ENCODE data around the gene ADPRHL1. TPM values are rescaled to one million over a fixed set of nuclear protein-coding genes. Genes with fewer than 3 reads are reported as not detected.

Gene ADPRHL1
- total and polyA plus RNA-seq, 5 donors from 2014 or later, result 0.24 to 0.64 (median 0.56) TPM; not detected in 1

DNA sequence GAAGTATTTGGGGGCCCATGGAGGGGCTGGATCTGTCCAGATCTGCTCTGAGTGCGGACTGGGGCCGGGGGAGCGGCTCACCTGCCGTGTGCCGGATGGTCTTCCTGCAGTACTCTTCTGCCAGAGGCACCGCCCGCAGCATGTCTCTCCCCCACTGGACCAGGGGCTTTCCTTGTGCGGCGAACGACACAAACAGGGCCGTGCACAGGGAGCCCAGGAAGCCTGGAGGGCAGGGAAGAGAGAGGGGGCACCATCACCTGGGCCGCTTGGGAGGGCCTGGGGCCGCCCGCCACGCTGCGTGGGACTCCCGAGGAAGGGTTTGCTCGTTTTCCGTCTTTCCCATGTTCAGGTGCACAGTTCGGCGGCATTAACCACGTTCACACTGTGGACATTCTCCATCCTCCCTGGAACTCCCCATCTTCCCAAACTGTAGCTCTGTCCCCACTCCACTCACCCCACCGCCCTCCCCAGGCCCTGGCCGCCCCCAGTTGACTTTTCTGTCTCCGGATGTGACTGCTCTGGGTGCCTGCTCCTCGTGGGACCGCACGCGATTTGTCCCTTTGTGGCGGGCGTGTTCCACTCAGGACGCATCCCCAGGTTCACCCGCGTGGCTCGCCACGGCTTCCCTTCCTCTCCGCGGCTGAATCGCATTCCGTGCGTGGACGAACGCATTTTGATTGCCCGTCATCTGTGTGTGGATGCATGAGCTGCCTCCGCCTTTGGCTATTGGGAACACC is 24.2 kb downstream of the ADPRHL1 start:
- no peaks in the 10 kb centered on the region for H3K9me3 ChIP-seq (ENCODE audit: control insufficient read depth in 2 of 2, low read length in 2 of 2)
- Mint-ChIP-seq H3K9me3 (no peaks in the 10 kb centered on the region), H3K4me3 (no peak overlapping the region), H3K4me1 (no peaks in the 10 kb centered on the region), H3K36me3 (no peaks in the 10 kb centered on the region), H3K27ac (no peak overlapping the region), H3K27me3 (no peaks in the 10 kb centered on the region)
- no peak for DNase-seq
- H3K4me3 ChIP-seq (ENCODE audit: low read depth, low read length), result no peak overlapping the region
- no peak overlapping the region for H3K27ac ChIP-seq (ENCODE audit: insufficient read depth, low read length, poor library complexity, severe bottlenecking)
- no peak for ATAC-seq (ENCODE audit: low read depth in 2 of 2)
- no peaks in the 10 kb centered on the region for H3K27me3 ChIP-seq (ENCODE audit: control insufficient read depth, insufficient read depth, low read length)
- no peaks in the 10 kb centered on the region for H3K4me1 ChIP-seq (ENCODE audit: control insufficient read depth, insufficient read depth, low read length, poor library complexity, severe bottlenecking)
- no peaks in the 10 kb centered on the region for H3K36me3 ChIP-seq (ENCODE audit: control insufficient read depth, insufficient read depth, low read length)

DNA sequence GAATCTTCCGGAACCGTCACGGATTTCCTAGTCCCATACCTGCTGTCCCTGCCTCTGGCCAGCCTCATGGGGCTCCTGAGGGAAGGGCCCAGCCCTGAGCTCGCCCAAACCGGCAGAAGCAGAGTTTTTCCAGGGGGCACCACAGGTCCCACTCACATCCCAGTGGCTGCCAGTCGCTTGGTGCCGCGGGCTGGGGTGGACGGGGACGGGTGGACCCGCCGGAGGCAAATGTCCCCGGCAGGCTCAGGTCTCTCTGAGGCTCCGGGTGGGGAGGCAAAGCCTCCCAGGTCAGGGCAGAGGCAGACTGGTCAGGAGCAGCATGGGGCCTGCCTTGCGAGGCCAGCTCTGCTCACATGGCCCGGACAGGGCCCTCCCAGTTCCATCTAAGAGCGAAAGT is 24.8 kb downstream of the ADPRHL1 start:
- Histone ChIP-seq H3K9me3 (ENCODE audit: control insufficient read depth in 2 of 2, low read length in 2 of 2) (no peaks in the 10 kb centered on the region), H3K4me1 (ENCODE audit: control insufficient read depth, insufficient read depth, low read length, poor library complexity, severe bottlenecking) (no peaks in the 10 kb centered on the region), H3K27me3 (ENCODE audit: control insufficient read depth, insufficient read depth, low read length) (no peaks in the 10 kb centered on the region), H3K27ac (ENCODE audit: insufficient read depth, low read length, poor library complexity, severe bottlenecking) (no peak overlapping the region), H3K4me3 (ENCODE audit: low read depth, low read length) (no peak overlapping the region), H3K36me3 (ENCODE audit: control insufficient read depth, insufficient read depth, low read length) (no peaks in the 10 kb centered on the region)
- DNase-seq (no peak), ATAC-seq (ENCODE audit: low read depth in 2 of 2) (no peak)
- no peaks in the 10 kb centered on the region for H3K27me3 Mint-ChIP-seq
- H3K36me3 Mint-ChIP-seq, result no peaks in the 10 kb centered on the region
- no peaks in the 10 kb centered on the region for H3K9me3 Mint-ChIP-seq
- no peaks in the 10 kb centered on the region for H3K4me1 Mint-ChIP-seq
- no peak overlapping the region for H3K4me3 Mint-ChIP-seq
- peak overlapping the region in 1 of 3 donors; percentile 20 for H3K27ac Mint-ChIP-seq

DNA sequence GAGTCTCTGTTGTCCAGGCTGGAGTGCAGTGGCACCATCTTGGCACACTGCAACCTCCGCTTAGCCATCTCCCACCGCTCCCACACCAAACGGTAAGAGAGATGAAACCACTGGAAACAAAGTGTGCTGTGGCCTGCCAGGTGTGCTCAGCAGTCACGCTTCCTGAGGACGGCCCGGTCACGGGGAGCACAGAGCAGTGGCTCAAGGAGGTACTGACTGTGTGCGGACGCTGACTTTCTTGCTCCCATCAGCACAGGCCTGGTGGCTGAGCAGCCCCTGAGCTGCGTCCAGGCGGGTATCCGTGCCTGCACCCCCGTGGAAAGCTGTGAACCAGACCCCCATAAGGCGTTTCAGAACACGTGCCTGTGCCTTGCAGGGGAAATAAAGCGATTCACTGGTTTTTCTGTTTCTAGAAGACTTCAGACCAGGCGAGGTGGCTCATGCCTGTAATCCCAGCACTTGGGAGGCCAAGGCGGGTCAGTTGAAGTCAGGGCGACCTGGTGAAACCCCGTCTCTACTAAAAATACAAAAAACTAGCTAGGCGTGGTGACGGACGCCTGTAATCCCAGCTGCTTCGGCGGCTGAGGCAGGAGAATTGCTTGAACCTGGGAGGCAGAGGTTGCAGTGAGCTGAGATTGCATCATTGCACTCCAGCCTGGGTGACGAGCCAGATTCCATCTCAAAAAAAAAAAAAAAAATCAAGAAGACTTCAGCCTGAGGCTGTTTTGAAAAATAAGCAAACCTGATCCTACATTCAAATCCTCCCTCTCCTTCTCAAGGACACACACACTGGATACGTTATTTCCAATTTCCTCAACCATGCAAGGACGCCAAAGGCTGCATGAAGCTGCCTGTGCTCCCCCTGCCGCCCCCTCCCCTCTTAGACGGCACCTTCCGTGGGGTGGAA is 25.5 kb downstream of the ADPRHL1 start:
- Histone ChIP-seq H3K9me3 (ENCODE audit: control insufficient read depth in 2 of 2, low read length in 2 of 2) (no peaks in the 10 kb centered on the region), H3K4me1 (ENCODE audit: control insufficient read depth, insufficient read depth, low read length, poor library complexity, severe bottlenecking) (no peaks in the 10 kb centered on the region), H3K36me3 (ENCODE audit: control insufficient read depth, insufficient read depth, low read length) (no peaks in the 10 kb centered on the region), H3K27me3 (ENCODE audit: control insufficient read depth, insufficient read depth, low read length) (no peaks in the 10 kb centered on the region), H3K4me3 (ENCODE audit: low read depth, low read length) (no peak overlapping the region), H3K27ac (ENCODE audit: insufficient read depth, low read length, poor library complexity, severe bottlenecking) (no peak overlapping the region)
- peak overlapping the region in 1 of 3 donors; percentile 20 for H3K27ac Mint-ChIP-seq
- no peak overlapping the region for H3K4me3 Mint-ChIP-seq
- no peak for DNase-seq
- no peaks in the 10 kb centered on the region for H3K4me1 Mint-ChIP-seq
- H3K9me3 Mint-ChIP-seq, result no peaks in the 10 kb centered on the region
- no peak for ATAC-seq (ENCODE audit: low read depth in 2 of 2)
- no peaks in the 10 kb centered on the region for H3K27me3 Mint-ChIP-seq
- H3K36me3 Mint-ChIP-seq, result no peaks in the 10 kb centered on the region

DNA sequence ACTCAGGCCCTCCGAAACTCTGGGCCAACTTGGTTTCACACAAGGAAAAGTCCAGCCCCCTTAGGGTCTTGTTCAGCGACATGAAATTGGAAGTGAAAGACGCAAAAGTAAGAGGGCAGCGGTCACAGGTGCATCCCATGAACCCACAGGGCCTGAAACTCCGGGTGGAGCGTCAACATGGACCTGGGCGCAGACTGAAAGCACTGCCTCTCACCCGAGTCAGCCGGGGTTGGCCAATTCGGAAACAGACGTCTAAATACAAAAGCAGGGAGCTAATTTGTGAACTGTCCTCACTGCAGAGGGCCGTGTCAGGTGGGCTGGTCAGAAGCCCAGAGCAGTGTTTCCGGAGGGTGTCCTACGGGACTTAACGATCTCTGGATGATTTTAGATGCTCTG is 26.7 kb downstream of the ADPRHL1 start:
- Histone ChIP-seq H3K36me3 (ENCODE audit: control insufficient read depth, insufficient read depth, low read length) (no peaks in the 10 kb centered on the region), H3K4me3 (ENCODE audit: low read depth, low read length) (no peak overlapping the region), H3K9me3 (ENCODE audit: control insufficient read depth in 2 of 2, low read length in 2 of 2) (no peaks in the 10 kb centered on the region), H3K27ac (ENCODE audit: insufficient read depth, low read length, poor library complexity, severe bottlenecking) (no peak overlapping the region), H3K4me1 (ENCODE audit: control insufficient read depth, insufficient read depth, low read length, poor library complexity, severe bottlenecking) (no peaks in the 10 kb centered on the region), H3K27me3 (ENCODE audit: control insufficient read depth, insufficient read depth, low read length) (no peaks in the 10 kb centered on the region)
- DNase-seq (no peak), ATAC-seq (ENCODE audit: low read depth in 2 of 2) (no peak)
- H3K4me1 Mint-ChIP-seq, result no peaks in the 10 kb centered on the region
- H3K27me3 Mint-ChIP-seq, result no peaks in the 10 kb centered on the region
- no peak overlapping the region for H3K27ac Mint-ChIP-seq
- no peak overlapping the region for H3K4me3 Mint-ChIP-seq
- no peaks in the 10 kb centered on the region for H3K36me3 Mint-ChIP-seq
- no peaks in the 10 kb centered on the region for H3K9me3 Mint-ChIP-seq

DNA sequence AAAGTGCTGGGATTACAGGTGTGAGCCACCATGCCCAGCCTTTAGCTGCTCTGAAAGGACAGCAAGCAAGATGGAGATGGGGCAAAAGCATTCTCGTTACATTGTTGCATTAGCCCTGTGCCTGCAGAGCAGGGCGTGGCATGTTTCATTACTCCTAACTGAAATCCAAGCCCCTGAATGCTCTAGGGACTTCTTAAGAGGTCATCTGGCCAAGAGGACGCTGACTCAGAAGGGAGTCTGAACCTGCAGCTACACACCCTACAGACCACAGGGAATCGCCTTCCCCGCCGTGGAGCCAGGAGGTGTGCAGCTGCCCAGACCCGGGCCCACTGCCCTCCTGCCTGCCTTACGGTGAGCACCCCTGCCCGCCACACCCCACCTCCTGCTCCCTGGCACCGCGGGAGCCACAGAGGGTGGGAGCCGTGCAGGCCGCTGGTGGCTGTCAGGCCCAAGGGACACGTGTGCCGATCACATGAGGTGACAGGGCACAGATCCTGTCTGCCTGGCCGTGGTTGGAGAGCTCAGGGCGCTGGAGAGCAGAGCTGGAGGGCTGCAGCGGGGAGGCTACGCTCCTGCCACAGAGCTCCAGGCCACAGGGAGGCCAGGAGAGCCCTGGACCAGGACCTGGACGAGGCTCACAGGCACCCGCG is 27.2 kb downstream of the ADPRHL1 start:
- Histone ChIP-seq H3K27me3 (ENCODE audit: control insufficient read depth, insufficient read depth, low read length) (no peaks in the 10 kb centered on the region), H3K36me3 (ENCODE audit: control insufficient read depth, insufficient read depth, low read length) (no peaks in the 10 kb centered on the region), H3K27ac (ENCODE audit: insufficient read depth, low read length, poor library complexity, severe bottlenecking) (no peak overlapping the region), H3K9me3 (ENCODE audit: control insufficient read depth in 2 of 2, low read length in 2 of 2) (no peaks in the 10 kb centered on the region), H3K4me1 (ENCODE audit: control insufficient read depth, insufficient read depth, low read length, poor library complexity, severe bottlenecking) (no peaks in the 10 kb centered on the region), H3K4me3 (ENCODE audit: low read depth, low read length) (no peak overlapping the region)
- no peak overlapping the region for H3K4me3 Mint-ChIP-seq
- H3K27me3 Mint-ChIP-seq, result no peaks in the 10 kb centered on the region
- ATAC-seq (ENCODE audit: low read depth in 2 of 2) (no peak), DNase-seq (no peak)
- no peaks in the 10 kb centered on the region for H3K36me3 Mint-ChIP-seq
- H3K4me1 Mint-ChIP-seq, result no peaks in the 10 kb centered on the region
- no peak overlapping the region for H3K27ac Mint-ChIP-seq
- no peaks in the 10 kb centered on the region for H3K9me3 Mint-ChIP-seq

DNA sequence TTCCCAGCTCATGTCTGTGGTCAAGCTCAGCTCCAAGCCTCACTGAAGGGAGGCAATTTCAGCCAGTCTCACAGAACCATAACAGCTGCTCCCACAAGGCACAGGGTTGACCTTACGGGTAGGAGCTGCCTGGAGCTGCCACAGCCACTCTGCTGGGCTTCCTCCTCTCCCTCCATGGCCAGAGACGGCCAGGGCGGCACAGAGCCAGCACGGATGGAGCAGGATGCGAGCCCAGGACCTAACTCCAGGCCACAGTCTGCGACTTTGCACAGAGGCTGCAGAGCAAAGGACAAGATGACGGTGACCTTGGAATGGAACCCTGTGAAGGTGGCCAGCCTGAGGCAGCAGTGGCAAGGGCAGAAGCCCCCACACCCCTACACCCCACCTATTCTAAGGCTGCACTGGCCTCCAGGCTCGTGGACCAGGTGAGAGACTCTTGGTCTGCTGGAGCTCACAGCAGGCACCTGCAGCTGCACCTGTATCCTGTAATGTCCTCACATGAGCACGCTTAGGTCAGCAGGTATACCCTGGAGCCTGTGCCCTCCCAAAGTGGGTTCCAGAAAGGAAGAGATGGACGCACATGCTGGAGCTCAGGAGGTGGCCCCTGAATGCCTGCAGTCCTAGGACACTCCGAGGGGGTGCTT is 29.6 kb downstream of the ADPRHL1 start:
- no peak for ATAC-seq (ENCODE audit: low read depth in 2 of 2)
- Histone ChIP-seq H3K4me3 (ENCODE audit: low read depth, low read length) (no peak overlapping the region), H3K27me3 (ENCODE audit: control insufficient read depth, insufficient read depth, low read length) (no peaks in the 10 kb centered on the region), H3K4me1 (ENCODE audit: control insufficient read depth, insufficient read depth, low read length, poor library complexity, severe bottlenecking) (no peaks in the 10 kb centered on the region), H3K36me3 (ENCODE audit: control insufficient read depth, insufficient read depth, low read length) (no peaks in the 10 kb centered on the region), H3K9me3 (ENCODE audit: control insufficient read depth in 2 of 2, low read length in 2 of 2) (no peaks in the 10 kb centered on the region), H3K27ac (ENCODE audit: insufficient read depth, low read length, poor library complexity, severe bottlenecking) (no peak overlapping the region)
- Mint-ChIP-seq H3K36me3 (no peaks in the 10 kb centered on the region), H3K9me3 (peaks cover 0 to 2% (median 0%) of the 10 kb centered on the region in 7 donors), H3K27me3 (peaks cover 4% of the 10 kb centered on the region), H3K27ac (no peak overlapping the region), H3K4me1 (no peaks in the 10 kb centered on the region), H3K4me3 (no peak overlapping the region)
- no peak for DNase-seq

DNA sequence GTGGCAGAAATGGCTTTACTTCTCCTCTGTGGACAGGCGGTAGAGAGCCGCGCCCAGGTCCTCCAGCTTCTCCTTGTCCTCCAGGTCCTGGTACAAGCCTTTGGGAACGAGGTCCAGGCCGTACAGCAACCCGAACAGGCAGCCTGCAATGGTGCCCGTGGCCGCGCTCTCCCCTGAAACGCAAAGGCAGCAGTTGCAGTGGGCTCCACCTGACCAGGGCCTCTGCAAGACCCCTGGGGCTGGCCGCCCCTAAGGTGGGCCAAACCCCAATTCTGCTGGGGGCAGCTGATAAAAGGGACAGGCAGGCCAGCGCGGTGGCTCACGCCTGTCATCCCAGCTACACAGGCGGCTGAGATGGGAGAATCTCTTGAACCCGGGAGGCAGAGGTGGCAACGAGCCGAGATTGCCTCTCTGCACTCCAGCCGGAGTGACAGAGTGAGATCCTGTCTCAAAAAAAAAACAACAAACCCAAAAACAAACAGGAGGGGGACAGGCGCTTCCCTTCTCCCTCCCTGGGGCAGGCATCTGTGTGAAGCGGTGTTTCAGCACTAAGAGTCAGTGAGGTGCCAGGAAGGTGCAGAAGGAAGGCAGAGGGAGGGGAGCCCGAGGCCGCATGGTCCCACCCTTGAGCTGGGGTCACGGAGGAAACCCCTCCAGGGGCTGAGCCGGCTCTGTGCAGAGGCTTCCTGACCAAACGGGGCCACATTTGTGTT is 30.3 kb downstream of the ADPRHL1 start:
- H3K36me3 Mint-ChIP-seq, result no peaks in the 10 kb centered on the region
- H3K4me3 Mint-ChIP-seq, result no peak overlapping the region
- Histone ChIP-seq H3K36me3 (ENCODE audit: control insufficient read depth, insufficient read depth, low read length) (no peaks in the 10 kb centered on the region), H3K27ac (ENCODE audit: insufficient read depth, low read length, poor library complexity, severe bottlenecking) (no peak overlapping the region), H3K9me3 (ENCODE audit: control insufficient read depth in 2 of 2, low read length in 2 of 2) (no peaks in the 10 kb centered on the region), H3K4me1 (ENCODE audit: control insufficient read depth, insufficient read depth, low read length, poor library complexity, severe bottlenecking) (no peaks in the 10 kb centered on the region), H3K4me3 (ENCODE audit: low read depth, low read length) (no peak overlapping the region), H3K27me3 (ENCODE audit: control insufficient read depth, insufficient read depth, low read length) (no peaks in the 10 kb centered on the region)
- no peak overlapping the region for H3K27ac Mint-ChIP-seq
- ATAC-seq (ENCODE audit: low read depth in 2 of 2) (no peak), DNase-seq (no peak)
- peaks cover 4% of the 10 kb centered on the region for H3K27me3 Mint-ChIP-seq
- no peaks in the 10 kb centered on the region for H3K4me1 Mint-ChIP-seq
- peaks cover 0 to 2% (median 0%) of the 10 kb centered on the region in 7 donors for H3K9me3 Mint-ChIP-seq

All from CD4-positive, CD25-positive, alpha-beta regulatory T cell (primary cell).